GM15510 (cell line): ENCODE results near the gene TEX14.

Source experiments
- POLR2A ChIP-seq: IDR thresholded peaks from 3 replicates; pipeline ENCODE4 v1.6.1; 2011; ENCODE audit warnings: borderline replicate concordance; ENCODE audit not compliant: insufficient read length; ENCODE audit errors: extremely low read depth

TEX14 gene

GRCh38 chr17:58667934-58668597 is 23.8 kb downstream of the TEX14 start:
- TF ChIP-seq POLR2A, result no peak

GRCh38 chr17:58666858-58667267 is 25.0 kb downstream of the TEX14 start:
- no peak for TF ChIP-seq POLR2A

DNA sequence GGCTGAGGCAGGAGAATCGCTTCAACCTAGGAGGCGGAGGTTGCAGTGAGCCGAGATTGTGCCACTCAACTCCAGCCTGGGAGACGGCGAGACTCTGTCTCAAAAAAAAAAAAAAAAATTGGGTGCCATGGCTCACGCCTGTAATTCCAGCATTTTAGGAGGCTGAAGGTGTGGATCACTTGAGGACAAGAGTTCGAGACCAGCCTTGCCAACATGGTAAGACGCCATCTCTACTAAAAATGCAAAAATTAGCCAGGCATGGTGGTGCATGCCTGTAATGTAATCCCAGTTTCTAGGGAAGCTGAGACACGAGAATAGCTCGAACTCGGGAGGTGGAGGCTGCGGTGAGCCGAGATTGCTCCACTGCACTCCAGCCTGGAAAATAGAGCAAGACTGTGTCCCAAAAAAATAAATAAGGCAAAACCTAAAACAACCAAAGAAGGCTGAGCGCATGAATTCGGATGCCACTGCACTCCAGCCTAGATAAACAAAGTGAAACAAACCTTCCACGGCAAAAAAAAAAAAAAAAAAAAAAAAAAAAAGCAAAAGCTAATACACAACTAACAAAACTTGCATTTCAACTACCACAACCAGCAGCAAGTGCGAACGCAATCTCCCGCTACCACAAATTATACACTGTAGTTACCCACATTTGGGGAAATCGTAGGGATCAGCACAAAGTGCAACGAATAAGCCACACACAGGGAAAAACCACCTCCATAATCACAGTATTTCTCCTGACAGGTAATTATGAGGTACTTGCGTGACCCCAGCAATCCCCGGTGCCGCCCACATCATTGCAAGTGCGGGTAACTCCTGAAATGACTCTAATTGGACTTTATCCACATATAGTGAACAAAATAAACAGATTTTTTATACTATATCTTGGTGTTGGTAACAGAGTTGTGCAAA is 25.6 kb downstream of the TEX14 start:
- TF ChIP-seq POLR2A, result no peak

DNA sequence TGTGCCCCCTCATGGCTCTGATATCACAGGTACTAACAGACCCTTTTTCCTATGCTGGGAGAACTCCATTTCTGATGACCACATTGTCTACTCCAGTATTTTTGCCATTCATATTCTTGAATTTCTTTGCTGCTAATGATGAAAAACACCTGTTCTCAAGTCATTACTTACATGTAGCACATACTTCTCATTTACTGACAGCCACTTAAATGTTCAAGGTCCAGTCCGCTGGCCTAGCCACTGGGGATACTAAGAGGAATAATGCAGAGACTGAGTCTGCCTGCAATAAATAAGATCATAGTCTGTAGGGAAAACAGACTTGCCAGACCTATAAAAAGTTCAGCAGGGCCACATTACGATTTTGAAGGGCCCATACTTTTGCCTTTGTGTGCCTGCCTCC is 27.5 kb downstream of the TEX14 start:
- TF ChIP-seq POLR2A, result no peak

- no peak for TF ChIP-seq POLR2A
Measured at GRCh38 chr17:58661499-58661898, 30.3 kb downstream of the TEX14 start.

- no peak for TF ChIP-seq POLR2A
Measured at GRCh38 chr17:58660621-58661020, 31.2 kb downstream of the TEX14 start.

DNA sequence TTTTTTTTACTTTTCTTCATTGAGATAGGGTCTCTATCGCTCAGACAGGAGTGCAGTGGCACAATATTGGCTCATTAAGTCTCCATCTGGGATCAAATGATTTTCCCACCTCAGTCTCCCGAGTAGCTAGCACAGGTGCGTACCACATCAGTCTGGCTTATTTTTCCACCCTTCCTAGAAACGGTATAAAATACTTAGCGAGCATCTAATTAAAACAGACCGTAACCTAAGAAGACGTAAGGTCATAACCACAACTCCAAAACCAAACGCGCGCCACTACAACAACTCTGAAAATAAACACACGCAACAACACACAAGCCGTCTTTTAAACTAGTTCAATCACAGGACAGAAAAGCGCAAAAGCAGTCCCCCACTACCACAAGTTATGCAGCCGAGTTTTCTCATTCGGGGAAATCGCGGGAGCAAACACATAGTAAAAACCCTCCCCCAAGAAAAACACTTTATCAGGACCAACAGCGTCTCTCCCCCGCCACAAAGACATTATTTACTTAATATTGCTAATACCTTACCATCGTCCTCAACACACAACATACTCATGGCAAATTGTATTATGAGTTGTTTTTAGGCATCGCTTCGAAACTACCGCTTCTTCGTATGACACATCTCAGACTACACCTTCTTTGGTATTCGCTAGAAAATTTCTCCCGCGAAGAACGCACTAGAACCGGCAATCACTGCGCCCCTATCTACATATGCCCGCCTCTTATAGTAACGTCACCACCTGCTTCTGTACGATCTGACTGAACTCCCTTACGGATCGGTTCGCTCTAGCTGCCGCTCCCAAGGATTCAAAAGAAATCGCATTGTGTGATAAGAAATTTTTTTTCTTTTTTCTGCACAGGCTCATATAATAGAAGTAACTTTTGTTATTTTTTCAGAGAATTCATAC is 32.8 kb downstream of the TEX14 start:
- TF ChIP-seq POLR2A, result peak; percentile 100

DNA sequence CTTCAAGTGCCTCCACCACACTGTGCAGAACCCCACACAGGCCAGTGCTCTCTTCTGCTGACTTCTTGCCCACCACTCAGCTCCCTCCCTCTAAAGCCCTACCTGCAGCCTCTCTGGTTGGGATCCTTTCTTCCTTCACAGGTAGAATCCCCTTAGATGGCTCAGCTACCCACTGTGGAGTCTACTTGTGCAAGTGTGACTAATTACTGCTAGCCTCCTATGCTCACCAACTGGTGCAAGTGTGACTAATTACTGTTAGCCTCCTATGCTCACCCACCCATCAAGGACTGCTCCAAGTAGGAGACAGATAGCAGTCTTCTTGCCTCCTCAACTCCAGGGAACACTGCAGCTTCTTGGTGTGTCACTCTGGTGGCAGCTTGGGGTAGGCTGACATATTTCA is 43.6 kb downstream of the TEX14 start:
- no peak for TF ChIP-seq POLR2A

DNA sequence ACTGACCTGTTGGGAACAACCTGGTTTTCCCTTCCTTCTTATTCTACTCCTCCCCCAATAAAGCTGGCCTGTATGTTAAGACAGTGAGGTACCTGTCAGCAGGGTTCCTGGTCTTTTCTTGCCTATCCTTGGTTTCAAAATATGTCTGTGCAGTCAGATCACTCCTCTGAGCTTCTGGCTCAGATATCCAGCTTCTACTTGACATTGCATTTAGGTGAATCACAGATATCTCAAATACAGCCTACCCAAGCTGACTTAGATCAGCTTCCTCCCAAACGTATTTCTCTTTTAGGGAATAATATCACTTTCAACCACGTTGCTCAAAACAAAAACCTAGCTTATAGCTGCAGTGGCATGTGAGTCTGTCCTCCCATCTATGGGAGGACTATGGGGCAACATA is 48.7 kb downstream of the TEX14 start:
- no peak for TF ChIP-seq POLR2A

- no peak for TF ChIP-seq POLR2A
Measured at GRCh38 chr17:58641887-58642311, 49.9 kb downstream of the TEX14 start.

DNA sequence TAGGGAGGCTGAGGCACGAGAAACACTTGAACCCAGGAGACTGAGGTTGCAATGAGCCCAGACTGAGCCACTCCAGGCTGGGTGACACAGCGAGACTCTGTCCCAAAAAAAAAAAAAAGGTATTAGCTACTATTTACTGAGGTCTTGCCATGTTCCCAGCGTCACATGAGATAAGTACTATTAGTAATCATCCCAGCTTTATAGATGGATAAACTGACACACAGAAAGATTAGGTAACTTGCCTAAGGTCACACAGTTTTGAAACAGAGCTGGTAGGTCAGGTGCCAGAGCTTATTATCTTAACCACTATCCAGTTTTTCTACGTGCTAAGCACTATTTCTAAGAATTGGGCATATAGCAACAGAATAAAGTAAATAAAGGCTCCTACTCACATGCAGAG is 51.6 kb downstream of the TEX14 start:
- no peak for TF ChIP-seq POLR2A

GRCh38 chr17:58639681-58640080 is 52.2 kb downstream of the TEX14 start:
- no peak for TF ChIP-seq POLR2A

DNA sequence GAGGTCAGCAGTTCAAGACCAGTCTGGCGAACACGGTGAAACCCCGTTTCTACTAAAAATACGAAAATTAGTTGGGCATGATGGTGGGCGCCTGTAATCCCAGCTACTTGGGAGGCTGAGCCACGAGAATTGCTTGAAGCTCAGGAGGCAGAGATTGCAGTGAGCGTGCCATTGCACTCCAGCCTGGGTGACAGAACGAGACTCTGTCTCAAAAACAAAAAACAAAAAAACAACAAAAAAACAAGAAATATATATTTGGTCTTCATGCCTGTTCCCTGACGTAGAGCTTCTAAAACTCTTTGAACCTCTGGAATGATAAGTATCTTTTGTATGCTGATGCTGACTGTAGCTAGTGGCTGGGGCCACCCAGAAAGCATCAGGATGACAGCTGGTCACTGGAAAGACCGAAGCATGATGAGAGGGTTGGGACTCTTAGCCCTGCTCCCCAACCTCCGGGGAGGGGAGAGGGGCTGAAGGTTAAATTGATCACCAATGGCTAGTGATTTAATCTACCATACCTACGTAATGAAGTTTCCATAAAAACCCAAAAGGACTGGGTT is 54.8 kb downstream of the TEX14 start:
- TF ChIP-seq POLR2A, result no peak

DNA sequence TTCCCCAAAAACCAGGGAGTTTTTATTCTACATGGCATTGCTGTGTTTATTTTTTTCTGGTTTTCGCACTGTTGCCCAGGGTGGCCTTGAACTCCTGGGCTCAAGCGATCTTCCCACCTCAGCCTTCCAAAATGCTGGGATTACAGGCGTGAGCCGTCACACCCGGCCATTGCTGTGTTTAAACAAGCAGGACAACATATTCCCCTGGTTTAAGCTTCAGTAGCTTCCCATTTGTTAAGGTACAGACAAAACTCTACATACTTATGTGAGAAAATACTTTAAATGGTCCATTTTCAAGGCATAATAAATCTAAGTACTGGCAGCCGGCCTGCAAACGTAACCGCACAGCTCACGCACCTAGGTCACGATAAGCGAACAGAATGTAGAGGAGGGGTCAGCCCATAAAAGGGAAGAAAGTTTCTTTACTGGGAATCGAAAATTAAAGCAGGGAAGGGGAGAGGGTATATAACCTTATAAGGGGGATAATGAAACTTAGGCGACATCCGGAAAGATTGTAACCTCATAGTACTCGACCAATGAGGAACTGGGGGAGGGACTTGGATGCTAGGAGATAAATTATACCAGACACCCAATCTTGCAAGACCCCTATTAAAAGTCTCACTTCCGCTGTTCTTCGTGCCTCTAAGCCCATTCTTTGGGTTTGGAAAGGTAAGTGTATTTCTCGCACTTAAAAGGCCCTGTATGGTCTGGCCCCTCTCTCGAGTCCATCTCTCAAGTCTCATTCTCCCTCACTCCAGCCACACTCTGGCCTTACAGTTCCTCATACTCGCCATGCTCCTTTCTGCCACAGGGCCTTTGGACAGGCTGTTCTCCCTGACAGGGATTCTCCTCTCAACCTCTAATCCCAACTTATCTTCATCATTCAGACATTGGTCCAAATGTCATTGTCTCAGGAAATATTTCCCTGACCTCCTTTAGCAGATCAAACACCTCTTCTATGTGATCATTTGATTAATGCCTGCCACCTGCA is 59.2 kb downstream of the TEX14 start:
- TF ChIP-seq POLR2A, result no peak
